NT2/D1 (cell line): ENCODE results near the gene KCNK16.

Experiments
- YY1 ChIP-seq: IDR thresholded peaks from 2 replicates; pipeline ENCODE4 v1.6.1; 2011; ENCODE audit not compliant: insufficient read length, insufficient read depth
- ZNF274 ChIP-seq: IDR thresholded peaks from 2 replicates; pipeline ENCODE4 v1.6.1; 2011; ENCODE audit warnings: mild to moderate bottlenecking, low read depth, low read length

GRCh38 chr6:39327507-39327906 lies 5.0 kb upstream of the KCNK16 start:
- TF ChIP-seq ZNF274 (no peak), YY1 (no peak)
